PC-3 (cell line): ENCODE results near the gene TAOK3. TPM values are rescaled to one million over a fixed set of nuclear protein-coding genes. Genes with fewer than 3 reads are reported as not detected.

Source experiments
- ATAC-seq: fragments of 200-7000 bp; cut with Tn5 transposase; 2 replicates; pipeline ENCODE4 v1.9.1; 2020; ENCODE audit warnings: mild to moderate bottlenecking, moderate library complexity
- BruUV-seq: library from RNA; stranded (reverse); fragments of 400-500 nt; replicated peaks from 2 replicates; lab custom pipeline; 2021; lab: Mats Ljungman, UMichigan
- CTCF ChIA-PET: fragments of 300-600 bp; sonication (Branson Sonifier 250); formaldehyde crosslinking; loops from one replicate; lab custom pipeline; 2022; ENCODE audit warnings: antibody characterized with exemption; lab: Charles Lee
- POLR2A ChIA-PET: fragments of 300-600 bp; sonication (Branson Sonifier 250); formaldehyde crosslinking; loops from one replicate; lab custom pipeline; 2022; ENCODE audit warnings: antibody characterized with exemption; ENCODE audit not compliant: unreplicated experiment; lab: Charles Lee
- DNase-seq: peaks from one replicate; pipeline ENCODE4 v3.0.0-alpha.2; 2015
- H2AFZ ChIP-seq: fragments of 300-600 bp; sonication (generic); 2 replicates; pipeline ENCODE4 v1.6.0; 2016; ENCODE audit warnings: antibody characterized with exemption, low read length
- H3F3A ChIP-seq: fragments of 300-600 bp; sonication (generic); one replicate; pipeline ENCODE4 v1.6.0; 2017; ENCODE audit warnings: antibody characterized with exemption, low read length, control low read depth, mild to moderate bottlenecking; ENCODE audit not compliant: unreplicated experiment
- H3K27ac ChIP-seq: fragments of 300-600 bp; sonication (generic); 2 replicates; pipeline ENCODE4 v1.5.1; 2016; ENCODE audit warnings: mild to moderate bottlenecking, low read length
- H3K27me3 ChIP-seq: fragments of 300-600 bp; sonication (generic); 2 replicates; pipeline ENCODE4 v1.6.1; 2016; ENCODE audit warnings: low read length, mixed read lengths
- H3K36me3 ChIP-seq: fragments of 300-600 bp; sonication (generic); 2 replicates; pipeline ENCODE4 v1.6.1; 2016; ENCODE audit warnings: low read depth, mixed run types, low read length, mixed read lengths
- H3K4me1 ChIP-seq: fragments of 300-600 bp; sonication (generic); 2 replicates; pipeline ENCODE4 v1.5.1; 2016; ENCODE audit warnings: low read length; ENCODE audit not compliant: insufficient read depth
- H3K4me2 ChIP-seq: fragments of 300-600 bp; sonication (generic); 2 replicates; pipeline ENCODE4 v1.6.0; 2016; ENCODE audit warnings: low read length
- H3K4me3 ChIP-seq: fragments of 300-600 bp; sonication (generic); 2 replicates; pipeline ENCODE4 v1.5.1; 2016; ENCODE audit warnings: mild to moderate bottlenecking, low read length, mixed read lengths
- H3K79me2 ChIP-seq: fragments of 300-600 bp; sonication (generic); 2 replicates; pipeline ENCODE4 v1.6.1; 2017; ENCODE audit warnings: low read length, mixed read lengths
- H3K9ac ChIP-seq: fragments of 300-600 bp; sonication (generic); 2 replicates; pipeline ENCODE4 v1.6.0; 2016; ENCODE audit warnings: mild to moderate bottlenecking, low read length
- H3K9me2 ChIP-seq: fragments of 300-600 bp; sonication (generic); replicated peaks from 2 replicates; pipeline ENCODE4 v1.6.1; 2016; ENCODE audit warnings: mixed run types, low read length, mixed read lengths
- H3K9me3 ChIP-seq: fragments of 300-600 bp; sonication (generic); 2 replicates; pipeline ENCODE4 v1.6.1; 2016; ENCODE audit warnings: low read length, mixed read lengths
- H4K20me1 ChIP-seq: fragments of 300-600 bp; sonication (generic); 2 replicates; pipeline ENCODE4 v1.6.1; 2016; ENCODE audit warnings: low read length, mixed read lengths
- CTCF ChIP-seq: fragments of 300-600 bp; sonication (generic); conservative IDR thresholded peaks from 2 replicates; pipeline ENCODE4 v1.5.1; 2017; ENCODE audit warnings: antibody characterized with exemption, low read depth, mild to moderate bottlenecking, low read length
- EZH2 ChIP-seq: fragments of 300-600 bp; sonication (generic); IDR thresholded peaks from one replicate; pipeline ENCODE4 v1.6.1; 2017; ENCODE audit warnings: antibody characterized with exemption, mild to moderate bottlenecking, low read length; ENCODE audit not compliant: unreplicated experiment
- EZH2phosphoT487 ChIP-seq: fragments of 300-600 bp; sonication (generic); IDR thresholded peaks from 2 replicates; pipeline ENCODE4 v1.6.1; 2018; ENCODE audit warnings: mild to moderate bottlenecking, antibody characterized with exemption, low read length, borderline replicate concordance
- intact Hi-C: fragments of 100-400 bp; cut with micrococcal nuclease; formaldehyde crosslinking; loops from 2 replicates; pipeline ENCODE4 v1.9.0; 2023
- total RNA-seq: library from RNA; depleted of rRNA; stranded (reverse); fragments of >200 nt; gene quantifications from 2 replicates; pipeline ENCODE4 v1.2.3, GENCODE V29; 2014

Gene TAOK3
- total RNA-seq, 1 experiment from 2014 or later = 27.9 TPM

- ChIA-PET POLR2A (no interaction called here), CTCF (interaction anchor here (0.6 kb wide), 1 partner anchor 71 kb away, joined by 3 read pairs; no protein-coding TSS in a partner anchor)
- intact Hi-C loops = no loop called here
- ATAC-seq (no peak), DNase-seq (no peak)
- 0 out of 2 replicates have a peak, but pooled peaks cover under 1% of the 10 kb centered on the region for H3K36me3 ChIP-seq
- no peaks in the 10 kb centered on the region for H3K9me2 ChIP-seq
- TF ChIP-seq EZH2 = no peak
- no peak for TF ChIP-seq EZH2phosphoT487
- no peak for TF ChIP-seq CTCF
- no TSS peak for BruUV-seq
- no peaks in the 10 kb centered on the region for H3F3A ChIP-seq
- H3K27me3 ChIP-seq = no peaks in the 10 kb centered on the region
- no peak overlapping the region for H3K9ac ChIP-seq
- no peaks in the 10 kb centered on the region for H3K9me3 ChIP-seq
- no peaks in the 10 kb centered on the region for H4K20me1 ChIP-seq
- no peaks in the 10 kb centered on the region for H3K79me2 ChIP-seq
- no peak overlapping the region for H3K4me3 ChIP-seq
- H3K4me2 ChIP-seq = no peak overlapping the region
- peaks cover 8% of the 10 kb centered on the region; the same call in 1 of the 2 replicates for H3K4me1 ChIP-seq
- no peak overlapping the region for H3K27ac ChIP-seq
- no peak overlapping the region for H2AFZ ChIP-seq
Measured at GRCh38 chr12:118193477-118193876, 179.2 kb downstream of the TAOK3 start.

GRCh38 chr12:118190266-118190665, 182.4 kb downstream of the TAOK3 start:
- ATAC-seq = no peak
- Histone ChIP-seq H2AFZ (no peak overlapping the region), H3K9me2 (no peaks in the 10 kb centered on the region), H3K4me2 (no peak overlapping the region), H3K9ac (no peak overlapping the region), H4K20me1 (no peaks in the 10 kb centered on the region), H3K27me3 (no peaks in the 10 kb centered on the region), H3F3A (no peaks in the 10 kb centered on the region), H3K4me3 (no peak overlapping the region), H3K9me3 (no peaks in the 10 kb centered on the region), H3K36me3 (no peaks in the 10 kb centered on the region), H3K4me1 (peaks cover 8% of the 10 kb centered on the region; the same call in 1 of the 2 replicates), H3K27ac (no peak overlapping the region), H3K79me2 (no peaks in the 10 kb centered on the region)
- POLR2A ChIA-PET = no interaction called here
- BruUV-seq = no TSS peak
- CTCF ChIA-PET = no interaction called here
- DNase-seq = no peak
- TF ChIP-seq CTCF = no peak
- TF ChIP-seq EZH2phosphoT487 = no peak
- TF ChIP-seq EZH2 = no peak
- intact Hi-C loops = no loop called here

- no peaks in the 10 kb centered on the region for H3K36me3 ChIP-seq
- BruUV-seq = no TSS peak
- no peaks in the 10 kb centered on the region for H3K27me3 ChIP-seq
- no peaks in the 10 kb centered on the region for H3F3A ChIP-seq
- no peaks in the 10 kb centered on the region for H3K9me2 ChIP-seq
- H3K4me2 ChIP-seq = no peak overlapping the region
- intact Hi-C loops = no loop called here
- no peaks in the 10 kb centered on the region for H3K79me2 ChIP-seq
- TF ChIP-seq EZH2phosphoT487 (no peak), EZH2 (no peak), CTCF (no peak)
- peaks cover 8% of the 10 kb centered on the region; the same call in 1 of the 2 replicates for H3K4me1 ChIP-seq
- ChIA-PET POLR2A (no interaction called here), CTCF (no interaction called here)
- no peak overlapping the region for H3K4me3 ChIP-seq
- H3K9me3 ChIP-seq = no peaks in the 10 kb centered on the region
- H4K20me1 ChIP-seq = no peaks in the 10 kb centered on the region
- H3K27ac ChIP-seq = no peak overlapping the region
- H3K9ac ChIP-seq = no peak overlapping the region
- ATAC-seq (no peak), DNase-seq (no peak)
- H2AFZ ChIP-seq = no peak overlapping the region
Measured at GRCh38 chr12:118189741-118190191, 182.9 kb downstream of the TAOK3 start.
